HPDE6-E6E7 (cell line): ENCODE data around the gene AKT1S1.

Experiments
- DNase-seq: peaks from one replicate; pipeline ENCODE4 v3.0.0; 2011; ENCODE audit warnings: missing footprints; ENCODE audit errors: extremely low spot score

The AKT1S1 gene

GRCh38 chr19:49869009-49869483 lies 8.1 kb downstream of the AKT1S1 start:
- no peak for DNase-seq

- peak; percentile 81 for DNase-seq
Measured at GRCh38 chr19:49866933-49867782, 10.0 kb downstream of the AKT1S1 start, which contains the start of gene PNKP. PNKP (minus strand) TSS chr19:49867576; CDS start chr19:49867204, 372 bp downstream.

- DNase-seq = no peak
Measured at GRCh38 chr19:49864890-49865289, 12.3 kb downstream of the AKT1S1 start.

- no peak for DNase-seq
Measured at GRCh38 chr19:49863935-49864320, 13.2 kb downstream of the AKT1S1 start.

GRCh38 chr19:49863254-49863934 lies 13.8 kb downstream of the AKT1S1 start:
- no peak for DNase-seq

GRCh38 chr19:49862391-49863253 lies 14.5 kb downstream of the AKT1S1 start:
- DNase-seq = no peak

GRCh38 chr19:49861541-49862378 lies 15.4 kb downstream of the AKT1S1 start:
- DNase-seq = no peak

GRCh38 chr19:49861107-49861506 lies 16.0 kb downstream of the AKT1S1 start:
- no peak for DNase-seq

GRCh38 chr19:49860336-49861102 lies 16.6 kb downstream of the AKT1S1 start:
- DNase-seq = no peak

- no peak for DNase-seq
Measured at GRCh38 chr19:49859682-49860335, 17.3 kb downstream of the AKT1S1 start.

- no peak for DNase-seq
Measured at GRCh38 chr19:49858088-49858985, 18.8 kb downstream of the AKT1S1 start.

GRCh38 chr19:49857838-49858087 lies 19.4 kb downstream of the AKT1S1 start:
- no peak for DNase-seq

GRCh38 chr19:49857061-49857837 lies 19.9 kb downstream of the AKT1S1 start:
- no peak for DNase-seq

GRCh38 chr19:49856574-49857021 lies 20.6 kb downstream of the AKT1S1 start:
- DNase-seq = no peak

- no peak for DNase-seq
Measured at GRCh38 chr19:49855676-49856573, 21.2 kb downstream of the AKT1S1 start.

- DNase-seq = no peak
Measured at GRCh38 chr19:49855277-49855675, 21.9 kb downstream of the AKT1S1 start.
